Erythroblast (primary cell): ENCODE data around the gene SLC12A4.

Experiments used
- GATA1 ChIP-seq: IDR thresholded peaks from 2 replicates; pipeline ENCODE4 v1.6.1; 2011; ENCODE audit warnings: low read depth, mild to moderate bottlenecking, control low read depth, low read length, moderate library complexity
- POLR2A ChIP-seq: IDR thresholded peaks from 2 replicates; pipeline ENCODE4 v1.6.1; 2011; ENCODE audit warnings: mild to moderate bottlenecking, low read length

GRCh38 chr16:67935402-67936123 lies 32.9 kb downstream of the SLC12A4 start:
- peak; percentile 85 for TF ChIP-seq POLR2A
- no peak for TF ChIP-seq GATA1
